GM15510 (cell line): ENCODE results near the gene HLA-G.

Source experiments
- POLR2A ChIP-seq: IDR thresholded peaks from 3 replicates; pipeline ENCODE4 v1.6.1; 2011; ENCODE audit warnings: borderline replicate concordance; ENCODE audit not compliant: insufficient read length; ENCODE audit errors: extremely low read depth

The HLA-G gene

GRCh38 chr6:29827579-29828470 is at the start of gene HLA-G:
HLA-G (plus strand) TSS chr6:29827825; CDS start chr6:29827845, 20 bp downstream.
- no peak for TF ChIP-seq POLR2A

GRCh38 chr6:29789176-29789575 is 38.4 kb upstream of the HLA-G start:
- no peak for TF ChIP-seq POLR2A

GRCh38 chr6:29790626-29791025 is 37.0 kb upstream of the HLA-G start:
- TF ChIP-seq POLR2A, result no peak

- TF ChIP-seq POLR2A, result no peak
These were observed 36.5 kb upstream of the HLA-G start for GRCh38 chr6:29791162-29791561.

DNA sequence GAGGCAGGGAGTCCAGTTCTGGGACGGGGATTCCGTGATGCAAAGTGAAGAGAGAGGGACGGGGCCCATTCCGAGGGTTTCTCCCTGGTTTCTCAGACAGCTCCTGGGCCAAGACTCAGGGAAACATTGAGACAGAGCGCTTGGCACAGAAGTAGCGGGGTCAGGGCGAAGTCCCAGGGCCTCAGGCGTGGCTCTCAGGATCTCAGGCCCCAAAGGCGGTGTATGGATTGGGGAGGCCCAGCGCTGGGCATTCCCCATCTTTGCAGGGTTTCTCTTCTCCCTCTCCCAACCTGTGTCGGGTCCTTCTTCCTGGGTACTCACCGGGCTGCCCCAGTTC is 35.9 kb upstream of the HLA-G start:
- no peak for TF ChIP-seq POLR2A

- TF ChIP-seq POLR2A, result no peak
These were observed 35.2 kb upstream of the HLA-G start for GRCh38 chr6:29792123-29793035.

- no peak for TF ChIP-seq POLR2A
These were observed 34.6 kb upstream of the HLA-G start for GRCh38 chr6:29793036-29793356.

DNA sequence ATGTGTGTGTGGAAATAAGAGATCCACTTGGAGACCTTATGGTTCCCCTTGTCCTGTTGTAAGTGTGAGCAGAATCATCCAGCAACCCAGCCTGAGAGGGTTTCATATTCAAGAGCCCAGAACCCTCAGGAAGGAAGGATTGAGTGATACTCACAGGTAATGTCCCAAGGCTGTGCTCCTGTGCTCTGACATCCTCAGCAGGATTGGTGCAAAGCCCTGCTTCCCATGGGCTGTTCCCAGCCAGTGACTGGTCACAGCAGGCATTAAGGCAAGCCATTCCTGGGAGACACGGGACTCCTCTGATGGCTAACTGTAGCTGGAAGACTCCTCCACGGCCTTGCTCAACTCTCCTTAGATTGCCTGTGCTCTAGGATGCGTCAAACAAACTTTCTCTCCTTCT is 33.8 kb upstream of the HLA-G start:
- TF ChIP-seq POLR2A, result no peak

DNA sequence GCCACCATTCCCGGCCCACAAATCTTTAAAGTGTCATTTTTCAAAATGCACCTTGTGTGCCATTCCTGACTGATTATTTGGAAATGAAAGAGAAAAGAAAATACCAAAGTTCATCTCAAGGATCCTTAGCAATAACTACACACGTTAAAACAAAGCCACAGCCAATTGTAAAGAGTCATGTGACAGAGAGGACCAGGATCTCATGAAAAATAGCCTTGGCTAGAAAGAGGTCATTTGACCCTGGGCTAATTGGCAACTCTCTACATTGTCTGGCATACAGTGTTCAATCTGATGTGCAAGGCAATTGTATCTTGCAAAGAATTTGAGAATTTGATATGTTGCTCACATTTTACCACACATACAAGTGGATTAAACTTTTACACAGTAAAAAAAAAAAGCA is 31.6 kb upstream of the HLA-G start:
- TF ChIP-seq POLR2A, result no peak

DNA sequence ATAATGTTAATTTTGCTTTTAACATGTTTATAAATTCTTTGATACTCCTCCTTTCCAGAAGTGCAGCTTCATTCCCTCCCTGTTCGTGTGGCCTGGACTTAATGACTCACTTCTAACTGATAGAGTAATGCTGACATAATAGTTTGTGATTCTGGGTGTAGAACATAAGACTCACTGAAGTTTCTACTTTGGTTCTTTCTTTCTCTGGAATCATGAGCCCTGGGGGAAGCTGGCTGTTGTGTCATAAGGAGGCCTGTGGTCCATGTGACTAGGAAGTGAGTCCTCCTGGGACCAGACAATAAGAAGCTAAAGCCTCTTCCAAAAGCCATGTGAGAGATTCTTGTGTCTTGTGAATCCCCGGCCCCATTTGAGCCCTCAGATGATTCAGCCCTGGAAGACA is 30.5 kb upstream of the HLA-G start:
- no peak for TF ChIP-seq POLR2A

GRCh38 chr6:29797966-29798365 is 29.7 kb upstream of the HLA-G start:
- TF ChIP-seq POLR2A, result no peak

DNA sequence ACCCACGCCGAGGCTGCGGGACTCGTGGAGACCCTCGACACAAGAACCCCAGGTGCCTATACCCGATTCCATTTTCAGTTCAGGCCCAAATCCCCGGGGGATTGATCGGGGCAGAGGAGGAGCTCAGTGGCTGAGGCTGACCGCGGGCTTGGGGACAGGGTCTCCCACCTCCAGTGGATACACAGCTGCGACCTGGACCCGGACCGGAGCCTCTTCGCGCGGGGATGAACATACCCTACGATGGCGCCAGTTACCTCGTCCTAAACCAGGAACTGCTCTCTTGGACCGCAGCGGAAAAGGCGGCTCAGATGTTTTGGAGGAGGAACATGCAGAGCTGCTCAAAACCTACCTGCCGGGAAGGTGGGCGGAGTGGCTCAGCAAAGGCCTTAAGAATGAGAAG is 27.4 kb upstream of the HLA-G start:
- TF ChIP-seq POLR2A, result no peak

DNA sequence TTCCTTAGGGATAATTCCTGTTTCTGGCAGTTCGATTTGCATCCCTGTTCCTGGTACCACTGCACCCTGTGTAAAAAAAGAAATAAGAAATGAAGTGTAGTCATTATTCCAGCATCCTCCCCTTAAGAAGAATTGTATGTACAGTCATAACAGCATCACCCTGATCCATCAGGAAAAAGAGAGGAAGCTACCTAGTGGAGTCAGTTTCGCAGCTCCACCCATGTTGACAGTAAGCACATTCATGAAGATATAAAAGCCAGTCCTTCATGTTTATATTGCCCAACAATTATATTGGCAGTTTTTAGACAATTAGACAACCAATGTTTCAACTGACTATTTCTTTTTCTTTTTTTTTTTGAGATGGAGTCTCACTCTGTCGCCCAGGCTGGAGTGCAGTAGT is 21.2 kb upstream of the HLA-G start:
- no peak for TF ChIP-seq POLR2A

GRCh38 chr6:29809249-29809648 is 18.4 kb upstream of the HLA-G start:
- TF ChIP-seq POLR2A, result no peak

- no peak for TF ChIP-seq POLR2A
These were observed 17.3 kb upstream of the HLA-G start for GRCh38 chr6:29810371-29810770.

- TF ChIP-seq POLR2A, result no peak
These were observed 16.2 kb upstream of the HLA-G start for GRCh38 chr6:29811377-29811776.

GRCh38 chr6:29813066-29813465 is 14.6 kb upstream of the HLA-G start:
- TF ChIP-seq POLR2A, result no peak

DNA sequence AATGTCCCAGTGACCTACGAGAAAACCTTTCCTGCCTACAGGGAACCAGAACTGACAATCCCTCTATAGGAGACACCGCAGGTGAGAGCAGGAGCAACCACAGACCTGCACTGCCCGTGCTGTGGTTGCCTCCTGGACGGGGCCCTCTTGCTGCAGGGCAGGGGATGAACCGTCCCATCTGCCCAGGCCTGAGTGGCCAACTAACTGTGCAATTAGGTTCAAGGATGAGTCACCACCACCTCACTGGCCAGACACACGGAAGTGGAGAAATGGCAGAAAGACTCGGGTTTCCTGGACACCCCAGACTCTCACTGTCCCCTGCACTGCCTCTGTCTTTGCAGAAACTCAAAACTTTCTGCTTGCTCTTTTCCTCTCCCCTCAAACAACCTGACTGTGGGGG is 13.8 kb upstream of the HLA-G start:
- TF ChIP-seq POLR2A, result no peak
